Measurements from ENCODE around the gene DCAF11. TPM values are rescaled to one million over a fixed set of nuclear protein-coding genes. Genes with fewer than 3 reads are reported as not detected.

DCAF11 gene
- total and polyA plus RNA-seq, 2 of the 13 experiments (the other 11 are each of a cell fraction or from before 2014, with no cell fraction given): 150 to 257 TPM

- TF ChIP-seq BORCS8-MEF2B (CRISPR knock-in tag; IDR thresholded peaks at IDR 0.05) (peak; percentile 84), ZNF33A (CRISPR knock-in tag; IDR thresholded peaks at IDR 0.05; ENCODE audit: borderline replicate concordance) (no peak), GTF3A (CRISPR knock-in tag; conservative IDR thresholded peaks at IDR 0.05) (no peak; the same call in 1 of the 2 replicates), ESRRA (CRISPR knock-in tag; IDR thresholded peaks at IDR 0.05; ENCODE audit: low read depth) (0 out of 2 replicates have a peak, but pooled peaks have one; percentile 16), KDM6A (CRISPR knock-in tag; IDR thresholded peaks at IDR 0.05; ENCODE audit: low read depth) (no peak; the same call in 1 of the 2 replicates), LBX2 (CRISPR knock-in tag; IDR thresholded peaks at IDR 0.05; ENCODE audit: borderline replicate concordance) (peak; percentile 86; the same call in 1 of the 2 replicates), ZBTB3 (CRISPR knock-in tag; IDR thresholded peaks at IDR 0.05; ENCODE audit: borderline replicate concordance, low read depth) (peak; percentile 2; the same call in 1 of the 2 replicates), NCOA2 (CRISPR knock-in tag; IDR thresholded peaks at IDR 0.05) (peak; percentile 31; the same call in 1 of the 2 replicates), ATAD3A (CRISPR knock-in tag; IDR thresholded peaks at IDR 0.05) (no peak), HHEX (CRISPR knock-in tag; IDR thresholded peaks at IDR 0.05) (0 out of 2 replicates have a peak, but pooled peaks have one; percentile 46), POLR2A (IDR thresholded peaks at IDR 0.05; ENCODE audit: insufficient read depth in 1 of 2, low read depth in 2 of 2, low read length in 2 of 2) (peak in 1 of 2 experiments; percentile 67; a peak in 2 of 4 replicates), ZNF451 (CRISPR knock-in tag; IDR thresholded peaks at IDR 0.05) (peak; percentile 37), MXD1 (CRISPR knock-in tag; IDR thresholded peaks at IDR 0.05) (no peak; the same call in 1 of the 2 replicates), ZNF414 (CRISPR knock-in tag; IDR thresholded peaks at IDR 0.05) (no peak), ZNF674 (CRISPR knock-in tag; IDR thresholded peaks at IDR 0.05; ENCODE audit: low read depth) (no peak; the same call in 1 of the 2 replicates), ZNF589 (CRISPR knock-in tag; conservative IDR thresholded peaks at IDR 0.05) (no peak), ZZZ3 (CRISPR knock-in tag; IDR thresholded peaks at IDR 0.05; ENCODE audit: borderline replicate concordance) (no peak), ZNF121 (CRISPR knock-in tag; IDR thresholded peaks at IDR 0.05) (no peak), GATA4 (IDR thresholded peaks at IDR 0.05; ENCODE audit: borderline replicate concordance, low read depth) (peak; percentile 45), ZNF549 (CRISPR knock-in tag; IDR thresholded peaks at IDR 0.05) (peak; percentile 81; the same call in 1 of the 2 replicates), ZSCAN12 (CRISPR knock-in tag; IDR thresholded peaks at IDR 0.05) (peak; percentile 96; the same call in 1 of the 2 replicates), BRCA1 (CRISPR knock-in tag; IDR thresholded peaks at IDR 0.05) (no peak), MBNL3 (CRISPR knock-in tag; conservative IDR thresholded peaks at IDR 0.05) (no peak), ZEB1 (IDR thresholded peaks at IDR 0.05; ENCODE audit: insufficient replicate concordance, low read depth) (no peak), ARID3A (IDR thresholded peaks at IDR 0.05; ENCODE audit: low read depth, low read length) (no peak), ZKSCAN1 (IDR thresholded peaks at IDR 0.05; ENCODE audit: low read length) (no peak), HNRNPH1 (optimal IDR thresholded peaks at IDR 0.05; ENCODE audit: low read depth, low read length) (peak; percentile 86), MXD4 (CRISPR knock-in tag; IDR thresholded peaks at IDR 0.05) (peak; percentile 96), SRSF9 (IDR thresholded peaks at IDR 0.05; ENCODE audit: borderline replicate concordance, insufficient read depth, low read depth, low read length, poor library complexity, severe bottlenecking) (no peak)
Observed at GRCh38 chr14:24146978-24147760, 32.6 kb downstream of the DCAF11 start, which contains the start of gene RNF31 (continued).
